Loucy (cell line): ENCODE data around the gene SSBP2.

Experiments
- H2AFZ ChIP-seq: fragments of 200-600 bp; sonication (generic); 2 replicates; pipeline ENCODE4 v1.6.0; 2016; ENCODE audit warnings: antibody characterized with exemption, mild to moderate bottlenecking, low read length, moderate library complexity
- H3F3A ChIP-seq: fragments of 200-600 bp; 2 replicates; pipeline ENCODE4 v1.6.0; 2016; ENCODE audit warnings: antibody characterized with exemption, low read depth, mild to moderate bottlenecking
- H3K27me3 ChIP-seq: fragments of 200-600 bp; sonication (generic); 2 replicates; pipeline ENCODE4 v1.6.1; 2014; ENCODE audit warnings: low read length, mild to moderate bottlenecking; ENCODE audit not compliant: insufficient read depth, poor library complexity, severe bottlenecking
- H3K36me3 ChIP-seq: fragments of 200-600 bp; sonication (generic); 2 replicates; pipeline ENCODE4 v1.6.1; 2016; ENCODE audit warnings: low read length; ENCODE audit not compliant: insufficient read depth
- H3K4me1 ChIP-seq: fragments of 200-600 bp; sonication (generic); 2 replicates; pipeline ENCODE4 v1.5.1; 2014; ENCODE audit warnings: low read length, mild to moderate bottlenecking; ENCODE audit not compliant: insufficient read depth, poor library complexity, severe bottlenecking
- H3K4me2 ChIP-seq: fragments of 200-600 bp; sonication (generic); 2 replicates; pipeline ENCODE4 v1.6.0; 2014; ENCODE audit warnings: antibody characterized with exemption, low read length, low read depth, mild to moderate bottlenecking; ENCODE audit not compliant: poor library complexity, severe bottlenecking
- H3K4me3 ChIP-seq: fragments of 200-600 bp; sonication (generic); 2 replicates; pipeline ENCODE4 v1.5.1; 2014; ENCODE audit warnings: low read length, mild to moderate bottlenecking, mixed read lengths; ENCODE audit not compliant: poor library complexity, severe bottlenecking
- H3K79me2 ChIP-seq: fragments of 200-600 bp; sonication (generic); 2 replicates; pipeline ENCODE4 v1.6.1; 2014; ENCODE audit warnings: low read length; ENCODE audit not compliant: insufficient read depth
- H3K9ac ChIP-seq: fragments of 200-600 bp; sonication (generic); 2 replicates; pipeline ENCODE4 v1.6.0; 2014; ENCODE audit warnings: mild to moderate bottlenecking, low read depth, low read length, moderate library complexity; ENCODE audit not compliant: poor library complexity, severe bottlenecking
- H3K9me2 ChIP-seq: fragments of 200-600 bp; sonication (generic); replicated peaks from 2 replicates; pipeline ENCODE4 v1.6.1; 2016; ENCODE audit warnings: low read depth, low read length, mixed read lengths
- H3K9me3 ChIP-seq: fragments of 200-600 bp; sonication (generic); 2 replicates; pipeline ENCODE4 v1.6.1; 2014; ENCODE audit warnings: mild to moderate bottlenecking, antibody characterized with exemption, low read length, low read depth; ENCODE audit not compliant: insufficient read depth
- H4K20me1 ChIP-seq: fragments of 200-600 bp; sonication (generic); 2 replicates; pipeline ENCODE4 v1.6.0; 2014; ENCODE audit warnings: antibody characterized with exemption, low read length, mild to moderate bottlenecking; ENCODE audit not compliant: insufficient read depth, poor library complexity, severe bottlenecking
- CTCF ChIP-seq: fragments of 200-600 bp; sonication (generic); conservative IDR thresholded peaks from 2 replicates; pipeline ENCODE4 v1.5.1; 2014; ENCODE audit warnings: mild to moderate bottlenecking, antibody characterized with exemption, low read length
- EZH2phosphoT487 ChIP-seq: fragments of 200-600 bp; IDR thresholded peaks from 2 replicates; pipeline ENCODE4 v1.6.1; 2018; ENCODE audit warnings: antibody characterized with exemption, mild to moderate bottlenecking, moderate library complexity, borderline replicate concordance

The SSBP2 gene

GRCh38 chr5:81393783-81394718 is 356.8 kb downstream of the SSBP2 start, which contains the start of gene ACOT12:
Gene ACOT12 (minus strand): TSS chr5:81394134. CDS start chr5:81394114, 20 bp downstream.
- H3K4me3 ChIP-seq, result no peak within 1 kb of the TSS
- H3K9me2 ChIP-seq, result no peaks in the 10 kb centered on the region
- H3K4me2 ChIP-seq, result no peak within 1 kb of the TSS
- no peaks in the 10 kb centered on the region for H4K20me1 ChIP-seq
- no peaks in the 10 kb centered on the region for H3K27me3 ChIP-seq
- no peaks in the 10 kb centered on the region for H3K4me1 ChIP-seq
- H2AFZ ChIP-seq, result no peak within 1 kb of the TSS
- TF ChIP-seq CTCF (no peak), EZH2phosphoT487 (no peak)
- H3K9me3 ChIP-seq, result no peaks in the 10 kb centered on the region
- no peak within 1 kb of the TSS for H3K9ac ChIP-seq
- no peaks in the 10 kb centered on the region for H3K36me3 ChIP-seq
- no peaks in the 10 kb centered on the region for H3K79me2 ChIP-seq
- H3F3A ChIP-seq, result no peaks in the 10 kb centered on the region

- TF ChIP-seq CTCF, result no peak
- TF ChIP-seq EZH2phosphoT487, result no peak
- Histone ChIP-seq H3K36me3 (no peaks in the 10 kb centered on the region), H3K4me1 (no peaks in the 10 kb centered on the region), H3K9ac (no peak overlapping the region), H2AFZ (no peak overlapping the region), H3F3A (no peaks in the 10 kb centered on the region), H3K4me3 (no peak overlapping the region), H3K4me2 (no peak overlapping the region), H4K20me1 (no peaks in the 10 kb centered on the region), H3K9me3 (no peaks in the 10 kb centered on the region), H3K79me2 (no peaks in the 10 kb centered on the region), H3K9me2 (no peaks in the 10 kb centered on the region), H3K27me3 (no peaks in the 10 kb centered on the region)
Observed at GRCh38 chr5:81393430-81393782, 357.5 kb downstream of the SSBP2 start.

GRCh38 chr5:81389025-81389424 is 361.9 kb downstream of the SSBP2 start:
- no peaks in the 10 kb centered on the region for H3K79me2 ChIP-seq
- no peak overlapping the region for H3K9ac ChIP-seq
- H2AFZ ChIP-seq, result no peak overlapping the region
- H3K9me3 ChIP-seq, result no peaks in the 10 kb centered on the region
- H3K4me1 ChIP-seq, result no peaks in the 10 kb centered on the region
- no peaks in the 10 kb centered on the region for H3K27me3 ChIP-seq
- no peaks in the 10 kb centered on the region for H3K36me3 ChIP-seq
- TF ChIP-seq EZH2phosphoT487 (no peak), CTCF (no peak)
- no peaks in the 10 kb centered on the region for H3K9me2 ChIP-seq
- no peak overlapping the region for H3K4me3 ChIP-seq
- no peaks in the 10 kb centered on the region for H4K20me1 ChIP-seq
- no peaks in the 10 kb centered on the region for H3F3A ChIP-seq
- H3K4me2 ChIP-seq, result no peak overlapping the region
